ENCODE data around the gene FNBP1L.

DNA sequence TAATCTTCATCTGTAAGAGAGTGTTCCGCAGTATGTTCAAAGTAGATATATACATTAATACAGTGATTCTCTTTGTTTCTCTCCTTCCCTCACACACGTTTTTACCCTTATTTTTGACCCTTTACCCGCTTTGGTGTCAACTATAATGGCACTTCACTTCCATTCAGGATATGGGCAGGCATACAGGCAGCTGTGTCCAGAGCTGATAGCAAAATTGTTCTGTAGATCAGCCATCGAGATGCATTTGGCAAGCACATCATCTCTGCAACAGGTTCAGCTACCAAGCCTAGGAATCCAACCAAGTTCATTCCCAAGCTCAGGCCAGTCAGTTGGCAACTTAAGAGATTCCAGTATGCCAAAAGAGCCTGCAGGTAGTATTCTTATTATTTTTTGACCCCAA, 74.8 kb downstream of the FNBP1L start:
- TF ChIP-seq, protein P1, sequence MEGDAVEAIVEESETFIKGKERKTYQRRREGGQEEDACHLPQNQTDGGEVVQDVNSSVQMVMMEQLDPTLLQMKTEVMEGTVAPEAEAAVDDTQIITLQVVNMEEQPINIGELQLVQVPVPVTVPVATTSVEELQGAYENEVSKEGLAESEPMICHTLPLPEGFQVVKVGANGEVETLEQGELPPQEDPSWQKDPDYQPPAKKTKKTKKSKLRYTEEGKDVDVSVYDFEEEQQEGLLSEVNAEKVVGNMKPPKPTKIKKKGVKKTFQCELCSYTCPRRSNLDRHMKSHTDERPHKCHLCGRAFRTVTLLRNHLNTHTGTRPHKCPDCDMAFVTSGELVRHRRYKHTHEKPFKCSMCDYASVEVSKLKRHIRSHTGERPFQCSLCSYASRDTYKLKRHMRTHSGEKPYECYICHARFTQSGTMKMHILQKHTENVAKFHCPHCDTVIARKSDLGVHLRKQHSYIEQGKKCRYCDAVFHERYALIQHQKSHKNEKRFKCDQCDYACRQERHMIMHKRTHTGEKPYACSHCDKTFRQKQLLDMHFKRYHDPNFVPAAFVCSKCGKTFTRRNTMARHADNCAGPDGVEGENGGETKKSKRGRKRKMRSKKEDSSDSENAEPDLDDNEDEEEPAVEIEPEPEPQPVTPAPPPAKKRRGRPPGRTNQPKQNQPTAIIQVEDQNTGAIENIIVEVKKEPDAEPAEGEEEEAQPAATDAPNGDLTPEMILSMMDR (IDR thresholded peaks at IDR 0.05): no peak
- TF ChIP-seq POLR2A (IDR thresholded peaks at IDR 0.05): no peak

Data from testis (tissue), 2 donors.